ENCODE data around the gene TMPRSS9.
A peak's percentile ranks its signal among the peaks of the same experiment; 100 is the strongest.
"Not testable (repeated sequence)": the region's sequence is repeated elsewhere in the genome, so short reads cannot be mapped to it uniquely, and the experiment has no call there.

TMPRSS9 gene

GRCh38 chr19:2469102-2469914 lies 109.2 kb downstream of the TMPRSS9 start:
- H3K27me3 ChIP-seq (ENCODE audit: control insufficient read depth, insufficient read depth, low read length): no peaks in the 10 kb centered on the region
- TF ChIP-seq, protein P1, sequence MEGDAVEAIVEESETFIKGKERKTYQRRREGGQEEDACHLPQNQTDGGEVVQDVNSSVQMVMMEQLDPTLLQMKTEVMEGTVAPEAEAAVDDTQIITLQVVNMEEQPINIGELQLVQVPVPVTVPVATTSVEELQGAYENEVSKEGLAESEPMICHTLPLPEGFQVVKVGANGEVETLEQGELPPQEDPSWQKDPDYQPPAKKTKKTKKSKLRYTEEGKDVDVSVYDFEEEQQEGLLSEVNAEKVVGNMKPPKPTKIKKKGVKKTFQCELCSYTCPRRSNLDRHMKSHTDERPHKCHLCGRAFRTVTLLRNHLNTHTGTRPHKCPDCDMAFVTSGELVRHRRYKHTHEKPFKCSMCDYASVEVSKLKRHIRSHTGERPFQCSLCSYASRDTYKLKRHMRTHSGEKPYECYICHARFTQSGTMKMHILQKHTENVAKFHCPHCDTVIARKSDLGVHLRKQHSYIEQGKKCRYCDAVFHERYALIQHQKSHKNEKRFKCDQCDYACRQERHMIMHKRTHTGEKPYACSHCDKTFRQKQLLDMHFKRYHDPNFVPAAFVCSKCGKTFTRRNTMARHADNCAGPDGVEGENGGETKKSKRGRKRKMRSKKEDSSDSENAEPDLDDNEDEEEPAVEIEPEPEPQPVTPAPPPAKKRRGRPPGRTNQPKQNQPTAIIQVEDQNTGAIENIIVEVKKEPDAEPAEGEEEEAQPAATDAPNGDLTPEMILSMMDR (IDR thresholded peaks at IDR 0.05): no peak
- H3K36me3 ChIP-seq (ENCODE audit: control insufficient read depth, insufficient read depth, low read length): no peaks in the 10 kb centered on the region
- H3K9ac ChIP-seq: no peak overlapping the region
- no peak overlapping the region for H2AFZ ChIP-seq
- H3K79me2 ChIP-seq: no peaks in the 10 kb centered on the region
- no peak overlapping the region for H3K4me3 ChIP-seq (ENCODE audit: low read depth, low read length)
- H3K4me1 ChIP-seq: no peaks in the 10 kb centered on the region
- H3K27ac ChIP-seq: no peak overlapping the region
- H3K4me2 ChIP-seq (ENCODE audit: low read length): no peak overlapping the region
- H3K9me3 ChIP-seq (ENCODE audit: control insufficient read depth, low read length): no peaks in the 10 kb centered on the region

- not testable (repeated sequence) for H2AFZ ChIP-seq; H3K9me3 ChIP-seq (ENCODE audit: control insufficient read depth, low read length); H3K4me1 ChIP-seq; H3K27ac ChIP-seq; H3K9ac ChIP-seq; H3K36me3 ChIP-seq (ENCODE audit: control insufficient read depth, insufficient read depth, low read length); H3K79me2 ChIP-seq; H3K4me3 ChIP-seq (ENCODE audit: low read depth, low read length); H3K27me3 ChIP-seq (ENCODE audit: control insufficient read depth, insufficient read depth, low read length); H3K4me2 ChIP-seq (ENCODE audit: low read length)
These were observed 109.8 kb downstream of the TMPRSS9 start for GRCh38 chr19:2469915-2470200.

- Histone ChIP-seq H3K4me1 (peaks cover 13% of the 10 kb centered on the region), H3K36me3 (ENCODE audit: control insufficient read depth, insufficient read depth, low read length) (no peaks in the 10 kb centered on the region), H3K27ac (peak overlapping the region; percentile 93), H3K9ac (no peak overlapping the region), H3K4me3 (ENCODE audit: low read depth, low read length) (peak overlapping the region; percentile 94), H3K4me2 (ENCODE audit: low read length) (peak overlapping the region; percentile 82), H2AFZ (peak overlapping the region; percentile 67), H3K27me3 (ENCODE audit: control insufficient read depth, insufficient read depth, low read length) (no peaks in the 10 kb centered on the region), H3K9me3 (ENCODE audit: control insufficient read depth, low read length) (no peaks in the 10 kb centered on the region), H3K79me2 (peaks cover 6% of the 10 kb centered on the region)
- TF ChIP-seq, protein P1 (IDR thresholded peaks at IDR 0.05): peak; percentile 99
These were observed 114.4 kb downstream of the TMPRSS9 start for GRCh38 chr19:2474232-2475017.

- Histone ChIP-seq H3K9ac (peak overlapping the region; percentile 1), H3K27me3 (ENCODE audit: control insufficient read depth, insufficient read depth, low read length) (no peaks in the 10 kb centered on the region), H3K4me2 (ENCODE audit: low read length) (peak overlapping the region; percentile 82), H2AFZ (peak overlapping the region; percentile 67), H3K9me3 (ENCODE audit: control insufficient read depth, low read length) (no peaks in the 10 kb centered on the region), H3K27ac (peak overlapping the region; percentile 93), H3K36me3 (ENCODE audit: control insufficient read depth, insufficient read depth, low read length) (no peaks in the 10 kb centered on the region), H3K4me1 (peaks cover 13% of the 10 kb centered on the region), H3K79me2 (peaks cover 6% of the 10 kb centered on the region), H3K4me3 (ENCODE audit: low read depth, low read length) (peak overlapping the region; percentile 94)
- TF ChIP-seq, protein P1 (IDR thresholded peaks at IDR 0.05): no peak
These were observed 115.1 kb downstream of the TMPRSS9 start for GRCh38 chr19:2475018-2475701.
